HG03565 (cell line): Measurements from ENCODE around the gene SFXN5.

Source experiments
- ATAC-seq: cut with Tn5 transposase; IDR thresholded peaks from one replicate; pipeline ENCODE4 v1.9.1; 2021; ENCODE audit warnings: mild to moderate bottlenecking, moderate library complexity; ENCODE audit not compliant: unreplicated experiment

SFXN5 gene

GRCh38 chr2:72959995-72960981, 111.2 kb downstream of the SFXN5 start:
- ATAC-seq, result no peak

- no peak for ATAC-seq
Observed at GRCh38 chr2:72959554-72959953, 112.0 kb downstream of the SFXN5 start.

- no peak for ATAC-seq
Observed at GRCh38 chr2:72958542-72959385, 112.7 kb downstream of the SFXN5 start.

- no peak for ATAC-seq
Observed at GRCh38 chr2:72956936-72957335, 114.6 kb downstream of the SFXN5 start.

GRCh38 chr2:72956050-72956395, 115.5 kb downstream of the SFXN5 start:
- no peak for ATAC-seq

- no peak for ATAC-seq
Observed at GRCh38 chr2:72955228-72956049, 116.1 kb downstream of the SFXN5 start.

- no peak for ATAC-seq
Observed at GRCh38 chr2:72954376-72955227, 116.9 kb downstream of the SFXN5 start.

DNA sequence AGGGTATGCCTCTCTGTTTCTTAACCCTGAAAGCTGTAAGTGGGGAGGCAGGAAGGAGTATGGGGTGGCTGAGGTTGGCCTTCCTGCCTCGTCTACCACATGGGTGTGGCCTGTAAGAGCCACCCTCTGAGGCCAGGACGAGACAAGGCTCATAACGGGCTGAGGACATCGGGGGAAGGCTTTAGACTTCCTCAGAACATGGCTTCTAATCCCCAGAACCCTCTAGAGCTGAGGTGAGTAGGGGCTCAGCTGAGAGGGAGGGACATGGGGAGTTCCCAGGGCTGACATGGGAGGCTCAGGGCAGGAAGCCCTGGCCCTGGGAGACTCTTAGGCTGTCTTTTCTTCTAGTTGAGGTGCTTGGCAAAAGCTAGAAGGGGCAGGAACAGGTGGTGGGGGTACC, 117.5 kb downstream of the SFXN5 start:
- no peak for ATAC-seq

DNA sequence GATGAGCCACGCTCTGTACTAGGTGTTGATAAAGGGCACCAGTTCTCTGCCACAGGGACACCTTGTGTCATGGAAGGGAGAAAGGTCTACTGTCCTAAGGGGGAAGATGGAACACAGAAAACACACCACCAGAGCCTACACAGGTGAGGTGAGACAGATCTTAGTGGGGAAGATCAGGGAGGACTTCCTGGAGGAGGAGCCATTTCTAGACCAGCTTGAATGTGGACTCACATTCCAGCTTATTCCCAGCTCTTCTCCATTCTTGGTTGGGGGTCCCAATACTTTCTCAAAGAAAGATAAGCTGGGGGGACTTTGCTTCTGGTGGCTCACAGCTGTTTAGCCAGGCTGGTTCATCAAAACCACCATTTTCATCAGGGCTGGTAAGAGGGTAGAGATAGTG, 118.0 kb downstream of the SFXN5 start:
- ATAC-seq, result no peak

DNA sequence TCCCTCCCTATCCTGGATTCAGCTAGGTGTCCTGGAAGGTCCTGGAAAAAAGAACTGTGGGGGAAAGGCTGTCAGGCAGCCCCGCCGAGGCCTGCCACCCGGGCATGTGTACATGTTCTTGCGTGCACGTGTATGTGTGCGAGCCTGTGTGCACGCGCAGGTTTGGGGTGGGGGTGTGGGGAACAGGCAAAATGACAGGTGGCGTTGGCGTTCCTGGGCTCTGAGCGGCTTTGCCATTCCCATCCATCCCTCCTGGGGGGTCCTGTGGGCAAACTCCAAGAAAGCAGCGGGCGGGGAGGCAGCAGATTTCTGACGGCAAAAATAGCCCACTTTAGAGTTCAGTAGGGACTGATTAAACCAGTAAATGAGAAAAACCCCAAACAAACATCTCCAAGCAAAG, 118.6 kb downstream of the SFXN5 start:
- ATAC-seq, result no peak

DNA sequence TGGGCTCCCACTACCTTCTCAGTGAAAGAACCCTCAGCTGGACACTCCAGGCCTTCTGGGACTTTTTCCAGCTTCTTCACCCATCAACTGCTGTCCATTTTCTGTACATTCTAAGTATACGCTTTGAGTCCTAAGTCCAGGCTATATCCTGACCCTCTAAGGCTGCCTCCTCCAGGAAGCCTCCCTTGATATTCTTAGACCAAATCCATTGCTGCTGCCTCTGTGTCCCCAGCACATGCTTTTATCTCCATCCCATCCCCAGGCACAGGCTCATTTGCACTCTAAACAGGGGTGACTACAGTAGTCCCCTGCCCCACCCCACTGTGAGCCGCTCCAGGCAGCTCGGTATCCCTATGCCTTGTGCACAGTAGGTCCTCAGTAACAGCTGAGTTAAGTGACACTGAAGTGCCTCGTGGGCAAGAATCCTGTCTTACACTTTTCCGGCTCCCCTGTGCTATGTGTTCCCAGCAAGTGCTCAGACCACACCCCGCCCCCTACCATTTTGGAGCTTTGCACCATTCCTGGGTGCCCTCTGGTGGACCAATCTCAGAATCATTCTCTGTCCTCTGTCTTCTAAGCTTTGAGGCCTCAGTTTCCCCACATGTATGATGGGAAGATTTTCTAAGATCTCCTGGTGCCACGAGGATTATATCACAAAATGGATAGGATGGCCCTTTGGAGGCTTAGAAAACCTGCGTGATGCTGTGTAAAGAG, 119.2 kb downstream of the SFXN5 start:
- no peak for ATAC-seq

- ATAC-seq, result no peak
Observed at GRCh38 chr2:72951303-72952095, 120.0 kb downstream of the SFXN5 start.

DNA sequence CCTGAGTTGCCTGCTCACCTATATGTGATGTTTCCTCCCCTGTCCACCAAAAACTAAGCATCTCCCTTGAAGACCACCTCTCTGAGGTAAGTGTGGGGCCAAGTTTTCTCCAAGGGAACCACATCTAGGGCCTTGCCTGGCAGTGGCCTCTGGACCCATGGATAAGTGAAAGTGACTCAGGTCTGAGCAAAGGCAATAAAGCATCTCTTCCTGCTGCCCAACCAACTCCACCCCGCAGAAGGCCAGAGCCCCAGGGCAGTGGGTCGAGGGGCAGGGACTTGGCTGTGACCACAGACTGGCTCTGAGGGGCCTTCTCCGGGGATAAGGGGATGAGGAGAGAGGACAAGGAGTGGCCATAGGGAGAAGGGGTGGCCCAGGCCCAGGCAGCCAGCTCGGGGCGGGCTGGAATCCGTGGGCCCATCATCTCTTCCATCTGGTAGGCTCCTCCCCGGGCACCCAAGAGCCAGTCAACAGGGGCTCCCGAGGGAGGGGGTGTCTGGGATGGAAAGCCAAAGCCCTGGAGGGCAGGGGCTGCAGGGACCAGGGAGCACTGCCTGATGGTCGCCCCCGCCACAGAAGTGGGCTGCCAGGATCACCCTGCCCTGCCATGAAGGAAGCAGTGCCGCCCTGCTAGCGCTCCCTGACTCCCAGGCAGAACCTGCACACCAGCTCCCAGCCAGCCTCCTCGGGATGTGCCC, 120.8 kb downstream of the SFXN5 start:
- ATAC-seq, result no peak

GRCh38 chr2:72949642-72950041, 121.9 kb downstream of the SFXN5 start:
- no peak for ATAC-seq

DNA sequence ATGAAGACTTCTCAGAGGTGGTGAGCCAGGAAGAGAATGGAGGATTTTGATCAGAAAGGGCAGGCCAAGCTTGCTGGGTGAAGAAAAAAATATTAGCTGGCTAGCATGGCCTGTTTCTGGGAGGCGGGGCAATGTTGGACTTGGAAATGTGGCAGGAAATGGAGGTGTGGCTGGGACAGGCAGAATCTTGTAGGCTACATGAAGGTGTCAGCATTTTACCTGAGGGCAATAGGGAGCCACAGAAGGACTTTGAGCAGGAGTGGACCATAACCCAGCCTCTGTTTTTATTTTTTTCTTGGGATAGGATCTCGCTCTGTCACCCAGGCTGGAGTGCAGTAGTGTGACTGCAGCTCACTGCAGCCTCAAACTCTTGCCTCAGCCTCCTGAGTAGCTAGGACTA, 122.5 kb downstream of the SFXN5 start:
- ATAC-seq, result no peak

- no peak for ATAC-seq
Observed at GRCh38 chr2:72947952-72948830, 123.3 kb downstream of the SFXN5 start.

DNA sequence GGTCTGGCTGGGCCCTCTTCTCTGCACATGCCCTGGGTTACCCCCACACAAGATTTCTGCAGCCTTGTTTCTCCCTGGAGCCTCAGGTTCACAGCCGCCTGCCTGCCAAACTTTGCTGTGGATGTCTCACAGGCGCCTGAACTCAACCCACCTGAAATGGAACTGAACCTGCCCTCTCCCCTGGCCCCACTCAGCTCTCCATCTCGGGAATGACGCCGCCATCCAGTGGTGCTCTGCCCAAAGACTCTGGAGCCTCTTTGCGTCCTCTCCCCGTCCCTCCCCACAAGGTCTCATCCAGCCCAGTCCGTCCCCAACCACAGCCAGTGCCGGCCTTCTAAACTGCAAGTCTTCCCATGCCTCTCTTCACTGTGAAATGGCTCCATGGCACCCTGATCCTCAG, 125.0 kb downstream of the SFXN5 start:
- no peak for ATAC-seq
